Activated CD8-positive, alpha-beta T cell treated with anti-CD3 and anti-CD28 coated beads, Interleukin-2, amount 10 ng/mL, durations not matched to agents 7 days and 5 days (primary cell): ENCODE data around the gene ZNF558. TPM values are rescaled to one million over a fixed set of nuclear protein-coding genes. Genes with fewer than 3 reads are reported as not detected.

ENCODE experiments used
- ATAC-seq: fragments of 150-1000 bp; cut with Tn5 transposase; one replicate; pipeline ENCODE4 v1.10.0; 2021; ENCODE audit warnings: moderate library complexity
- CTCF ChIA-PET: fragments of 350-600 bp; sonication (Branson Sonifier 250); formaldehyde crosslinking; loops from one replicate; lab custom pipeline; 2021; ENCODE audit warnings: antibody characterized with exemption; lab: Charles Lee
- POLR2A ChIA-PET: fragments of 350-600 bp; sonication (Branson Sonifier 250); formaldehyde crosslinking; loops from one replicate; lab custom pipeline; 2021; ENCODE audit warnings: antibody characterized with exemption; lab: Charles Lee
- DNase-seq: peaks from one replicate; pipeline ENCODE4 v3.0.0-alpha.2; 2020
- H3K27ac Mint-ChIP-seq: one replicate; pipeline ENCODE4 v1.8.0; 2021; ENCODE audit warnings: mild to moderate bottlenecking, mixed read lengths
- H3K27me3 Mint-ChIP-seq: one replicate; pipeline ENCODE4 v1.8.0; 2021; ENCODE audit warnings: low read depth, mixed read lengths
- H3K36me3 Mint-ChIP-seq: one replicate; pipeline ENCODE4 v1.8.0; 2021; ENCODE audit warnings: low read depth, mixed read lengths
- H3K4me1 Mint-ChIP-seq: one replicate; pipeline ENCODE4 v1.8.0; 2021; ENCODE audit warnings: low read depth, mixed read lengths
- H3K4me3 Mint-ChIP-seq: one replicate; pipeline ENCODE4 v1.8.0; 2021; ENCODE audit warnings: mild to moderate bottlenecking, mixed read lengths
- H3K9me3 Mint-ChIP-seq: one replicate; pipeline ENCODE4 v1.8.0; 2022; ENCODE audit warnings: mixed read lengths; ENCODE audit not compliant: insufficient read depth
- total RNA-seq, 2 experiments: library from RNA; stranded (reverse); gene quantifications; one replicate each; pipeline ENCODE4 v1.2.3, GENCODE V29; 2021

The ZNF558 gene
- total RNA-seq, 2 experiments from 2014 or later, result 19.6 to 22.4 TPM

GRCh38 chr19:8835446-8835845, 3.3 kb upstream of the ZNF558 start:
- CTCF ChIA-PET, result no interaction called here

GRCh38 chr19:8831832-8832131, 322 bp downstream of the ZNF558 start:
- ATAC-seq (peak; percentile 20), DNase-seq (no peak)
- peaks cover 24% of the 10 kb centered on the region for H3K4me1 Mint-ChIP-seq
- peaks cover 17% of the 10 kb centered on the region for H3K36me3 Mint-ChIP-seq
- peaks cover 3% of the 10 kb centered on the region for H3K9me3 Mint-ChIP-seq
- CTCF ChIA-PET, result no interaction called here
- peaks cover 4% of the 10 kb centered on the region for H3K27me3 Mint-ChIP-seq
- POLR2A ChIA-PET, result interaction anchor here (0.8 kb wide), 1 partner anchor 15 kb away, joined by 5 read pairs; no protein-coding TSS in a partner anchor
- peak overlapping the region; percentile 86 for H3K4me3 Mint-ChIP-seq
- H3K27ac Mint-ChIP-seq, result peak overlapping the region; percentile 93

More at GRCh38 chr19:8835446-8835845, 3.3 kb upstream of the ZNF558 start:
- Mint-ChIP-seq H3K4me3 (no peak overlapping the region), H3K27ac (no peak overlapping the region), H3K4me1 (peaks cover 21% of the 10 kb centered on the region), H3K9me3 (peaks cover 3% of the 10 kb centered on the region), H3K27me3 (peaks cover 4% of the 10 kb centered on the region), H3K36me3 (no peaks in the 10 kb centered on the region)
- POLR2A ChIA-PET, result no interaction called here
- ATAC-seq (no peak), DNase-seq (no peak)

- H3K9me3 Mint-ChIP-seq, result peaks cover 3% of the 10 kb centered on the region
- H3K4me3 Mint-ChIP-seq, result peak overlapping the region; percentile 86
- ChIA-PET POLR2A (interaction anchor here (0.8 kb wide), 1 partner anchor 15 kb away, joined by 5 read pairs; no protein-coding TSS in a partner anchor), CTCF (no interaction called here)
- H3K4me1 Mint-ChIP-seq, result peaks cover 24% of the 10 kb centered on the region
- ATAC-seq (no peak), DNase-seq (no peak)
- H3K36me3 Mint-ChIP-seq, result peaks cover 17% of the 10 kb centered on the region
- H3K27me3 Mint-ChIP-seq, result peaks cover 4% of the 10 kb centered on the region
- H3K27ac Mint-ChIP-seq, result peak overlapping the region; percentile 93
These were observed 731 bp downstream of the ZNF558 start for GRCh38 chr19:8831373-8831772.

GRCh38 chr19:8827277-8827676, 4.8 kb downstream of the ZNF558 start:
- no peak overlapping the region for H3K4me3 Mint-ChIP-seq
- DNase-seq (no peak), ATAC-seq (no peak)
- no peaks in the 10 kb centered on the region for H3K9me3 Mint-ChIP-seq
- H3K27me3 Mint-ChIP-seq, result no peaks in the 10 kb centered on the region
- no peak overlapping the region for H3K27ac Mint-ChIP-seq
- H3K4me1 Mint-ChIP-seq, result peaks cover 18% of the 10 kb centered on the region
- POLR2A ChIA-PET, result no interaction called here
- CTCF ChIA-PET, result no interaction called here
- peaks cover 44% of the 10 kb centered on the region for H3K36me3 Mint-ChIP-seq

GRCh38 chr19:8826371-8826770, 5.7 kb downstream of the ZNF558 start:
- Mint-ChIP-seq H3K27me3 (no peaks in the 10 kb centered on the region), H3K27ac (no peak overlapping the region), H3K4me3 (no peak overlapping the region), H3K9me3 (no peaks in the 10 kb centered on the region), H3K4me1 (peaks cover 14% of the 10 kb centered on the region), H3K36me3 (peaks cover 53% of the 10 kb centered on the region)
- ATAC-seq, result no peak
- ChIA-PET CTCF (no interaction called here), POLR2A (no interaction called here)
- DNase-seq, result no peak

- H3K27me3 Mint-ChIP-seq, result no peaks in the 10 kb centered on the region
- H3K27ac Mint-ChIP-seq, result no peak overlapping the region
- peaks cover 2% of the 10 kb centered on the region for H3K9me3 Mint-ChIP-seq
- peaks cover 77% of the 10 kb centered on the region for H3K36me3 Mint-ChIP-seq
- ChIA-PET CTCF (no interaction called here), POLR2A (no interaction called here)
- no peak overlapping the region for H3K4me3 Mint-ChIP-seq
- DNase-seq (no peak), ATAC-seq (no peak)
- H3K4me1 Mint-ChIP-seq, result peaks cover 4% of the 10 kb centered on the region
These were observed 10.3 kb downstream of the ZNF558 start for GRCh38 chr19:8821748-8822241.

GRCh38 chr19:8820234-8820633, 11.9 kb downstream of the ZNF558 start:
- H3K27ac Mint-ChIP-seq, result no peak overlapping the region
- ChIA-PET POLR2A (no interaction called here), CTCF (no interaction called here)
- H3K27me3 Mint-ChIP-seq, result no peaks in the 10 kb centered on the region
- DNase-seq (no peak), ATAC-seq (no peak)
- H3K36me3 Mint-ChIP-seq, result peaks cover 88% of the 10 kb centered on the region
- H3K9me3 Mint-ChIP-seq, result peaks cover 16% of the 10 kb centered on the region
- H3K4me3 Mint-ChIP-seq, result no peak overlapping the region
- H3K4me1 Mint-ChIP-seq, result no peaks in the 10 kb centered on the region

GRCh38 chr19:8815780-8816179, 16.3 kb downstream of the ZNF558 start:
- DNase-seq (no peak), ATAC-seq (no peak)
- H3K36me3 Mint-ChIP-seq, result peaks cover 95% of the 10 kb centered on the region
- H3K9me3 Mint-ChIP-seq, result peaks cover 53% of the 10 kb centered on the region
- ChIA-PET POLR2A (no interaction called here), CTCF (no interaction called here)
- no peaks in the 10 kb centered on the region for H3K27me3 Mint-ChIP-seq
- H3K4me3 Mint-ChIP-seq, result no peak overlapping the region
- no peak overlapping the region for H3K27ac Mint-ChIP-seq
- no peaks in the 10 kb centered on the region for H3K4me1 Mint-ChIP-seq

- Mint-ChIP-seq H3K36me3 (peaks cover 92% of the 10 kb centered on the region), H3K4me3 (no peak overlapping the region), H3K27me3 (no peaks in the 10 kb centered on the region), H3K9me3 (peaks cover 56% of the 10 kb centered on the region), H3K27ac (no peak overlapping the region), H3K4me1 (no peaks in the 10 kb centered on the region)
- ChIA-PET CTCF (no interaction called here), POLR2A (no interaction called here)
- ATAC-seq (no peak), DNase-seq (no peak)
These were observed 17.9 kb downstream of the ZNF558 start for GRCh38 chr19:8814176-8814575.

- ChIA-PET CTCF (no interaction called here), POLR2A (no interaction called here)
- Mint-ChIP-seq H3K27ac (no peak overlapping the region), H3K27me3 (no peaks in the 10 kb centered on the region), H3K36me3 (peaks cover 86% of the 10 kb centered on the region), H3K4me1 (no peaks in the 10 kb centered on the region), H3K4me3 (no peak overlapping the region), H3K9me3 (peaks cover 74% of the 10 kb centered on the region)
- no peak for ATAC-seq
- DNase-seq, result no peak
These were observed 20.6 kb downstream of the ZNF558 start for GRCh38 chr19:8811315-8812172.

GRCh38 chr19:8806661-8807060, 25.4 kb downstream of the ZNF558 start:
- no peak overlapping the region for H3K4me3 Mint-ChIP-seq
- peaks cover 61% of the 10 kb centered on the region for H3K36me3 Mint-ChIP-seq
- no peak overlapping the region for H3K27ac Mint-ChIP-seq
- no peaks in the 10 kb centered on the region for H3K4me1 Mint-ChIP-seq
- ATAC-seq, result no peak
- peaks cover 60% of the 10 kb centered on the region for H3K9me3 Mint-ChIP-seq
- CTCF ChIA-PET, result no interaction called here
- DNase-seq, result no peak
- H3K27me3 Mint-ChIP-seq, result no peaks in the 10 kb centered on the region
- POLR2A ChIA-PET, result no interaction called here

GRCh38 chr19:8794823-8795222, 37.3 kb downstream of the ZNF558 start:
- DNase-seq, result no peak
- POLR2A ChIA-PET, result no interaction called here
- Mint-ChIP-seq H3K9me3 (peaks cover 5% of the 10 kb centered on the region), H3K4me3 (no peak overlapping the region), H3K36me3 (peaks cover 6% of the 10 kb centered on the region), H3K4me1 (no peaks in the 10 kb centered on the region), H3K27me3 (no peaks in the 10 kb centered on the region), H3K27ac (no peak overlapping the region)
- ATAC-seq, result no peak
- CTCF ChIA-PET, result interaction anchor here (0.5 kb wide), 1 partner anchor 1128 kb away, joined by 3 read pairs; no protein-coding TSS in a partner anchor
